Neuronal stem cell (in vitro differentiated cells): Measurements from ENCODE around the gene DLK1.

ENCODE experiments used
- DNase-seq: peaks from one replicate; pipeline ENCODE4 v3.0.0-alpha.2; 2013; ENCODE audit warnings: low spot score
- H2AFZ ChIP-seq: one replicate; pipeline ENCODE4 v1.6.1; 2013; ENCODE audit warnings: mild to moderate bottlenecking, low read length, inconsistent platforms
- H2AK5ac ChIP-seq: 2 replicates; pipeline ENCODE4 v1.6.1; 2013; ENCODE audit warnings: low read depth, mild to moderate bottlenecking, inconsistent platforms, low read length, moderate library complexity, mixed read lengths
- H2BK120ac ChIP-seq: 2 replicates; pipeline ENCODE4 v1.6.1; 2013; ENCODE audit warnings: low read depth, mild to moderate bottlenecking, inconsistent platforms, low read length, moderate library complexity, mixed read lengths
- H2BK12ac ChIP-seq: one replicate; pipeline ENCODE4 v1.6.1; 2013; ENCODE audit warnings: low read length, inconsistent platforms
- H2BK15ac ChIP-seq: 2 replicates; pipeline ENCODE4 v1.6.1; 2013; ENCODE audit warnings: mild to moderate bottlenecking, low read length, inconsistent platforms, mixed read lengths
- H2BK5ac ChIP-seq: one replicate; pipeline ENCODE4 v1.6.1; 2013; ENCODE audit warnings: inconsistent platforms, mild to moderate bottlenecking, low read length, moderate library complexity
- H3K14ac ChIP-seq: one replicate; pipeline ENCODE4 v1.6.1; 2013; ENCODE audit warnings: low read length, inconsistent platforms
- H3K18ac ChIP-seq: 2 replicates; pipeline ENCODE4 v1.6.1; 2013; ENCODE audit warnings: low read length, inconsistent platforms
- H3K23ac ChIP-seq: 2 replicates; pipeline ENCODE4 v1.6.1; 2013; ENCODE audit warnings: low read depth, mild to moderate bottlenecking, mixed read lengths, low read length, inconsistent platforms; ENCODE audit not compliant: poor library complexity
- H3K27ac ChIP-seq: replicated peaks from 3 replicates; pipeline ENCODE4 v1.5.1; 2013; ENCODE audit warnings: low read length, inconsistent platforms
- H3K27me3 ChIP-seq, 3 experiments: 2 replicates each; pipeline ENCODE4 v1.6.1; 2013; ENCODE audit warnings: low read length in 3 of 3, mild to moderate bottlenecking in 2 of 3, inconsistent platforms in 1 of 3, low read depth in 1 of 3, mixed read lengths in 1 of 3, moderate library complexity in 1 of 3; ENCODE audit not compliant: control insufficient read depth in 3 of 3, insufficient read depth in 3 of 3
- H3K36me3 ChIP-seq, 2 donors: replicated peaks in 1 of 2; 2 replicates each; pipeline ENCODE4 v1.6.1; 2013; ENCODE audit warnings: low read length in 2 of 2; ENCODE audit not compliant: control insufficient read depth in 2 of 2, insufficient read depth in 2 of 2
- H3K4ac ChIP-seq: 2 replicates; pipeline ENCODE4 v1.6.1; 2013; ENCODE audit warnings: inconsistent platforms, mild to moderate bottlenecking, low read length, moderate library complexity
- H3K4me1 ChIP-seq, 2 donors: 1 replicate in 1 of 2; 2 replicates in 1 of 2; pipeline ENCODE4 v1.6.1; 2013; ENCODE audit warnings: low read length in 2 of 2, low read depth in 1 of 2; ENCODE audit not compliant: control insufficient read depth in 2 of 2, insufficient read depth in 1 of 2
- H3K4me2 ChIP-seq: one replicate; pipeline ENCODE4 v1.6.1; 2013; ENCODE audit warnings: mild to moderate bottlenecking, low read length, inconsistent platforms; ENCODE audit not compliant: insufficient read depth, poor library complexity, severe bottlenecking
- H3K4me3 ChIP-seq, 2 donors: 2 replicates each; pipeline ENCODE4 v1.5.1; 2013; ENCODE audit warnings: low read length in 2 of 2, mild to moderate bottlenecking in 2 of 2, inconsistent platforms in 1 of 2, moderate library complexity in 1 of 2
- H3K79me1 ChIP-seq: one replicate; pipeline ENCODE4 v1.6.1; 2013; ENCODE audit warnings: low read depth, mild to moderate bottlenecking, inconsistent platforms, low read length, moderate library complexity
- H3K9ac ChIP-seq: one replicate; pipeline ENCODE4 v1.6.1; 2013; ENCODE audit warnings: mild to moderate bottlenecking, low read depth, low read length, inconsistent platforms; ENCODE audit not compliant: poor library complexity
- H3K9me3 ChIP-seq, 2 donors: replicated peaks in 1 of 2; 2 replicates each; pipeline versions ENCODE3 to v1.6.1; 2013; ENCODE audit warnings: low read length in 2 of 2, mild to moderate bottlenecking in 2 of 2, inconsistent platforms in 1 of 2, low read depth in 1 of 2, mixed read lengths in 1 of 2, moderate library complexity in 1 of 2; ENCODE audit not compliant: control insufficient read depth in 2 of 2, insufficient read depth in 1 of 2
- H4K8ac ChIP-seq: one replicate; pipeline ENCODE4 v1.6.1; 2013; ENCODE audit warnings: low read depth, mild to moderate bottlenecking, inconsistent platforms, low read length, moderate library complexity
- H4K91ac ChIP-seq: one replicate; pipeline ENCODE4 v1.6.1; 2013; ENCODE audit warnings: low read length, low read depth, mild to moderate bottlenecking, inconsistent platforms; ENCODE audit not compliant: poor library complexity
- WGBS, 2 donors: extraction: QIAGEN DNeasy Blood & Tissue Kit; methylation state at CpG; one replicate each; pipeline ENCODE4 v1.1.7; 2013; ENCODE audit warnings: missing lambda C conversion rate in 2 of 2, mixed read lengths in 1 of 2; ENCODE audit not compliant: insufficient read length in 2 of 2, insufficient replicate concordance in 1 of 2; ENCODE audit errors: extremely low coverage in 2 of 2; 5-methylcytosine and 5-hydroxymethylcytosine counted together

Gene DLK1

GRCh38 chr14:100748944-100749343 lies 22.3 kb downstream of the DLK1 start:
- no CpG with 5 or more reads among the region's 8 CpGs for WGBS, 2 donors

GRCh38 chr14:100749967-100750597 lies 23.4 kb downstream of the DLK1 start:
- H2BK120ac ChIP-seq = no peak overlapping the region
- no peak overlapping the region for H3K4me3 ChIP-seq
- H3K9ac ChIP-seq = no peak overlapping the region
- no peak overlapping the region for H3K4me2 ChIP-seq
- no peaks in the 10 kb centered on the region for H3K36me3 ChIP-seq
- no peak overlapping the region for H3K27ac ChIP-seq
- no peak overlapping the region for H4K8ac ChIP-seq
- H3K18ac ChIP-seq = no peak overlapping the region
- no peak overlapping the region for H2BK5ac ChIP-seq
- no peaks in the 10 kb centered on the region for H3K9me3 ChIP-seq
- H2BK12ac ChIP-seq = no peak overlapping the region
- no peaks in the 10 kb centered on the region for H3K79me1 ChIP-seq
- H2BK15ac ChIP-seq = no peak overlapping the region
- no peaks in the 10 kb centered on the region for H3K4me1 ChIP-seq
- no peak overlapping the region for H3K14ac ChIP-seq
- H2AFZ ChIP-seq = no peak overlapping the region
- H4K91ac ChIP-seq = no peak overlapping the region
- H2AK5ac ChIP-seq = no peak overlapping the region
- no CpG with 5 or more reads among the region's 10 CpGs for WGBS, 2 donors
- no peak overlapping the region for H3K23ac ChIP-seq
- H3K4ac ChIP-seq = no peak overlapping the region
- no peaks in the 10 kb centered on the region for H3K27me3 ChIP-seq
- no peak for DNase-seq

More at GRCh38 chr14:100748944-100749343, 22.3 kb downstream of the DLK1 start:
- Histone ChIP-seq H3K36me3 (no peaks in the 10 kb centered on the region), H3K23ac (no peak overlapping the region), H2AFZ (no peak overlapping the region), H2BK120ac (no peak overlapping the region), H3K27me3 (no peaks in the 10 kb centered on the region), H3K79me1 (no peaks in the 10 kb centered on the region), H4K91ac (no peak overlapping the region), H2BK5ac (no peak overlapping the region), H3K4me1 (no peaks in the 10 kb centered on the region), H3K4ac (no peak overlapping the region), H3K9ac (no peak overlapping the region), H3K4me2 (no peak overlapping the region), H2AK5ac (no peak overlapping the region), H2BK15ac (no peak overlapping the region), H3K18ac (peak overlapping the region; percentile 23), H3K27ac (no peak overlapping the region), H4K8ac (no peak overlapping the region), H3K4me3 (no peak overlapping the region), H2BK12ac (no peak overlapping the region), H3K14ac (no peak overlapping the region), H3K9me3 (no peaks in the 10 kb centered on the region)
- DNase-seq = no peak

GRCh38 chr14:100750762-100751699 lies 24.3 kb downstream of the DLK1 start:
- DNase-seq = no peak
- no CpG with 5 or more reads among the region's 17 CpGs for WGBS, 2 donors
- H2BK12ac ChIP-seq = peak overlapping the region; percentile 17

GRCh38 chr14:100754020-100754419 lies 27.3 kb downstream of the DLK1 start:
- Histone ChIP-seq H3K14ac (no peak overlapping the region), H2AK5ac (no peak overlapping the region), H3K9me3 (no peaks in the 10 kb centered on the region), H3K4me3 (no peak overlapping the region), H3K27ac (no peak overlapping the region), H3K79me1 (no peaks in the 10 kb centered on the region), H2BK12ac (no peak overlapping the region), H2AFZ (no peak overlapping the region), H3K36me3 (no peaks in the 10 kb centered on the region), H4K91ac (no peak overlapping the region), H3K4me1 (no peaks in the 10 kb centered on the region), H2BK15ac (no peak overlapping the region), H3K4ac (no peak overlapping the region), H3K4me2 (no peak overlapping the region), H3K9ac (no peak overlapping the region), H3K23ac (no peak overlapping the region), H2BK120ac (no peak overlapping the region), H3K27me3 (no peaks in the 10 kb centered on the region), H3K18ac (no peak overlapping the region), H2BK5ac (no peak overlapping the region), H4K8ac (no peak overlapping the region)
- WGBS, 2 donors = no CpG with 5 or more reads among the region's 1 CpG
- DNase-seq = no peak

More at GRCh38 chr14:100750762-100751699, 24.3 kb downstream of the DLK1 start:
- Histone ChIP-seq H3K4me1 (no peaks in the 10 kb centered on the region), H3K27ac (no peak overlapping the region), H3K27me3 (no peaks in the 10 kb centered on the region), H4K91ac (peak overlapping the region; percentile 34), H4K8ac (no peak overlapping the region), H3K4me3 (no peak overlapping the region), H3K79me1 (no peaks in the 10 kb centered on the region), H3K9ac (no peak overlapping the region), H3K36me3 (no peaks in the 10 kb centered on the region), H3K4me2 (no peak overlapping the region), H3K9me3 (no peaks in the 10 kb centered on the region), H2BK15ac (peak overlapping the region; percentile 70), H2BK120ac (no peak overlapping the region), H3K4ac (no peak overlapping the region), H2BK5ac (no peak overlapping the region), H2AFZ (no peak overlapping the region), H3K14ac (no peak overlapping the region), H3K23ac (no peak overlapping the region), H3K18ac (peak overlapping the region; percentile 73), H2AK5ac (no peak overlapping the region)
